ENCODE measurements around the gene MYO6. TPM values are rescaled to one million over a fixed set of nuclear protein-coding genes. Genes with fewer than 3 reads are reported as not detected.
A peak's percentile ranks its signal among the peaks of the same experiment; 100 is the strongest.

The MYO6 gene
- total and polyA plus RNA-seq, 4 donors, result 15.6 to 100 (median 51.7) TPM

GRCh38 chr6:75936682-75937081 is 187.6 kb downstream of the MYO6 start:
- Histone ChIP-seq H3K9ac (ENCODE audit: insufficient read depth in 1 of 2, low read length in 2 of 2) (no peak overlapping the region), H3K4me3 (no peak overlapping the region), H3K27ac (ENCODE audit: low read depth in 1 of 2, low read length in 1 of 2) (no peak overlapping the region), H3K27me3 (ENCODE audit: control insufficient read depth in 3 of 3, insufficient read depth in 3 of 3, low read length in 2 of 3) (peaks cover 0 to 3% (median 0%) of the 10 kb centered on the region in 3 donors), H3K4me1 (ENCODE audit: control insufficient read depth in 5 of 5, insufficient read depth in 5 of 5, low read length in 5 of 5) (peaks cover 0 to 31% (median 5%) of the 10 kb centered on the region in 5 donors), H3K9me3 (ENCODE audit: control insufficient read depth in 4 of 4, insufficient read depth in 3 of 4, low read length in 3 of 4) (no peaks in the 10 kb centered on the region), H3K36me3 (ENCODE audit: control insufficient read depth in 4 of 4, insufficient read depth in 4 of 4, low read length in 4 of 4) (no peaks in the 10 kb centered on the region)
- WGBS, 2 donors, result 85 to 87% methylated on average over 3 of the region's 3 CpGs
- TF ChIP-seq CTCF (IDR thresholded peaks at IDR 0.05; ENCODE audit: control extremely low read depth, extremely low read depth), result no peak
- ATAC-seq (ENCODE audit: insufficient read depth, low FRiP score) (no peak), DNase-seq (no peak)

DNA sequence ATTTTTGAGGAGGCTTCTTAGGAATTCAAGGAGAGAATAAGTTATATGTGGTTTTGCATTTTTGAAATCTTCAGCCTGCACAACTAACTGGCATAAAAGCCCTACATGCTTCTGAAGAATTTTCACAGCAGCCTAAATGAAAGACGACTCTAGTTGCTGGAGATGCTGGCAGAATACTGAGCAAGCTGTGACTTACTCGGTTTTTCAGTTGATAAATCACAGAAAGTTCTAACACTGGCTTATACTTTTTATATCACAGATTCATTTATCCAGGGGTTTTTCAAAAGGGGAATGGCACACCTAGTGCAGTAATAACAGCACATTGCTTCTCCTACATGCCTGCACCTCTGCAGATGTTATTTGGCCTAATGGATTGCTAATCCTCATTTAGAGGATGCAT is 188.8 kb downstream of the MYO6 start:
- Histone ChIP-seq H3K9me3 (ENCODE audit: control insufficient read depth in 4 of 4, insufficient read depth in 3 of 4, low read length in 3 of 4) (no peaks in the 10 kb centered on the region), H3K36me3 (ENCODE audit: control insufficient read depth in 4 of 4, insufficient read depth in 4 of 4, low read length in 4 of 4) (no peaks in the 10 kb centered on the region), H3K27me3 (ENCODE audit: control insufficient read depth in 3 of 3, insufficient read depth in 3 of 3, low read length in 2 of 3) (peaks cover 0 to 3% (median 0%) of the 10 kb centered on the region in 3 donors), H3K27ac (ENCODE audit: low read depth in 1 of 2, low read length in 1 of 2) (no peak overlapping the region), H3K4me3 (no peak overlapping the region), H3K9ac (ENCODE audit: insufficient read depth in 1 of 2, low read length in 2 of 2) (no peak overlapping the region), H3K4me1 (ENCODE audit: control insufficient read depth in 5 of 5, insufficient read depth in 5 of 5, low read length in 5 of 5) (peaks cover 0 to 31% (median 5%) of the 10 kb centered on the region in 5 donors)
- DNase-seq, result no peak
- TF ChIP-seq CTCF (IDR thresholded peaks at IDR 0.05; ENCODE audit: control extremely low read depth, extremely low read depth), result no peak
- ATAC-seq (ENCODE audit: insufficient read depth, low FRiP score), result no peak
- 77 to 83% methylated on average over 2 of the region's 2 CpGs for WGBS, 2 donors

- Histone ChIP-seq H3K27ac (ENCODE audit: low read depth in 1 of 2, low read length in 1 of 2) (no peak overlapping the region), H3K4me1 (ENCODE audit: control insufficient read depth in 5 of 5, insufficient read depth in 5 of 5, low read length in 5 of 5) (peaks cover 0 to 14% (median 0%) of the 10 kb centered on the region in 5 donors), H3K27me3 (ENCODE audit: control insufficient read depth in 3 of 3, insufficient read depth in 3 of 3, low read length in 2 of 3) (peaks cover 0 to 3% (median 0%) of the 10 kb centered on the region in 3 donors), H3K4me3 (no peak overlapping the region), H3K9me3 (ENCODE audit: control insufficient read depth in 4 of 4, insufficient read depth in 3 of 4, low read length in 3 of 4) (no peaks in the 10 kb centered on the region), H3K36me3 (ENCODE audit: control insufficient read depth in 4 of 4, insufficient read depth in 4 of 4, low read length in 4 of 4) (no peaks in the 10 kb centered on the region), H3K9ac (ENCODE audit: insufficient read depth in 1 of 2, low read length in 2 of 2) (no peak overlapping the region)
- 57 to 65% methylated on average over 4 of the region's 4 CpGs for WGBS, 2 donors
- no peak for ATAC-seq (ENCODE audit: insufficient read depth, low FRiP score)
- no peak for TF ChIP-seq CTCF (IDR thresholded peaks at IDR 0.05; ENCODE audit: control extremely low read depth, extremely low read depth)
- DNase-seq, result peak in 2 of 3 donors; percentile 30 to 45
These were observed 191.5 kb downstream of the MYO6 start for GRCh38 chr6:75940564-75940963.

DNA sequence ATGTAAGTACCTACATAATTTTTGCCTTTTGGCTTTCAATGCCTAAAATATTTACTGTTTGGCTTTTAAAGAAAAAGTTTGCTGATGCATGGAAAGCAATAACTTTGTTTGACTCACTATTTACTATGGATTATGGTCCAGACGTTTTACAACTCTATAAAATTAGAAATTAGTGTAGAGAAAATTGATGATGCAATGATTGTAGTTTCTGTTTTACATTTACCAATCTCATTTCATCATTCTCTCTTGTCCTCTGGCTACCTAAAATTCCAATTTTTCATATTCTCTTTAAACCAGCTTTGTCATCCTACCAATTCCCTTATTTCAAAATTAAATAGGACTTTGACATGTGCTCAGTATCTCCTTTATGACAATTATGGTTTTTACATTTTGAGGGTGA is 192.5 kb downstream of the MYO6 start:
- no peaks in the 10 kb centered on the region for H3K27me3 ChIP-seq (ENCODE audit: control insufficient read depth in 3 of 3, insufficient read depth in 3 of 3, low read length in 2 of 3)
- no peak for ATAC-seq (ENCODE audit: insufficient read depth, low FRiP score)
- no peaks in the 10 kb centered on the region for H3K9me3 ChIP-seq (ENCODE audit: control insufficient read depth in 4 of 4, insufficient read depth in 3 of 4, low read length in 3 of 4)
- H3K27ac ChIP-seq (ENCODE audit: low read depth in 1 of 2, low read length in 1 of 2), result no peak overlapping the region
- peaks cover 0 to 19% (median 0%) of the 10 kb centered on the region in 5 donors for H3K4me1 ChIP-seq (ENCODE audit: control insufficient read depth in 5 of 5, insufficient read depth in 5 of 5, low read length in 5 of 5)
- H3K4me3 ChIP-seq, result no peak overlapping the region
- no peaks in the 10 kb centered on the region for H3K36me3 ChIP-seq (ENCODE audit: control insufficient read depth in 4 of 4, insufficient read depth in 4 of 4, low read length in 4 of 4)
- H3K9ac ChIP-seq (ENCODE audit: insufficient read depth in 1 of 2, low read length in 2 of 2), result no peak overlapping the region
- no peak for DNase-seq
- no peak for TF ChIP-seq CTCF (IDR thresholded peaks at IDR 0.05; ENCODE audit: control extremely low read depth, extremely low read depth)
- WGBS, 2 donors, result 44 to 53% methylated on average over 1 of the region's 1 CpG
